Stimulated activated CD8-positive, alpha-beta memory T cell treated with anti-CD3 and anti-CD28 coated beads, Interleukin-7, amount 100 ng/mL, for 48 hours (primary cell): ENCODE results near the gene AVPR2.
A peak's percentile ranks its signal among the peaks of the same experiment; 100 is the strongest.

Experiments
- DNase-seq, 2 donors: peaks; one replicate each; pipeline ENCODE4 v3.0.0-alpha.2; 2020; ENCODE audit warnings: low read depth in 1 of 2; ENCODE audit errors: extremely low read depth in 1 of 2

AVPR2 gene

GRCh38 chrX:153870791-153871360, 33.6 kb upstream of the AVPR2 start:
- DNase-seq, result no peak

GRCh38 chrX:153871451-153871850, 33.0 kb upstream of the AVPR2 start:
- no peak for DNase-seq

DNA sequence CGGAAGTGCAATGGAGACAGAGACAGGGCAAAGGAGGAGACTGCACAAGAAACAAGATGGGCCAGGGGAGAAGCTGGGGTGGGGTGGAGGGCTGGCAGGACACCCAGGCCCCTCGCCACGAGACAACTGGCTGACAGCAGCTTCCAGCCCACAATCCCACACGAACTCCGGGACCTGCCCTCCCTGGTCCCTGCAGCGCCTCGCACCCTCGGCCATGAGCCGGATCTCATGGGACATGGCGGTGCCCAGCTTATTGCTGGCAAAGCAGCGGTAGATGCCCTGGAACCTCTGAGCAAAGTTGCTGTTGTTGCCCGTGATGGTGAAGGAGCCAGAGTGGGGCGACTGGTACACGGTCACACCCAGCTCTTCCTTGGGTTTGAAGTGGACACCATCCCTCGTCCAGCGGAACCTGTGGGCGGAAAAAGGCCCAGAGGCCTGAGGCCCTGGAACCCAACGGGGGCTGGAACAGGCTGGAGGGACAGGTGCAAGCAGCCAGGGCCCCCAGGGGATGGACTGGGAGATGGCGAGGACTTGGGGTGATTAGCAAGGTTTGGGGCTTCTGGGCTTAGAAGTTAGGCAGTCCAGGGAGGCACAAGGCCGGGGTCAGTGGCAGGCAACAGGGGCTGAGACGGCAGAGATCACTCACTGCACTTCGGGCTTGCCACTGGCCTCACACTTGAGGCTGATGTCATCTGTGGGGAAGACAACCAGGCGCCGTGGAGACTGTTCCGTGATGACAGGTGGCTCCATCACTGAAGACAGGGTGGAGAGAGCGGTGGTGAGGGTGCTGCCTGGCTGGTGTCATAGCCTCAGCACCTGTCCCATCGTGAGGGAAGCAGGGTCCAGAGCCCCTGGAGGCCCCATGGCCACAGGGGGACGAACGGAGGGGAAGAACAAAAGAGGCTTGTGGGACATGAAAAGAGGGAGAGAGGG, 32.3 kb upstream of the AVPR2 start:
- DNase-seq, result no peak

- no peak for DNase-seq
These were observed 31.0 kb upstream of the AVPR2 start for GRCh38 chrX:153873282-153874084.

DNA sequence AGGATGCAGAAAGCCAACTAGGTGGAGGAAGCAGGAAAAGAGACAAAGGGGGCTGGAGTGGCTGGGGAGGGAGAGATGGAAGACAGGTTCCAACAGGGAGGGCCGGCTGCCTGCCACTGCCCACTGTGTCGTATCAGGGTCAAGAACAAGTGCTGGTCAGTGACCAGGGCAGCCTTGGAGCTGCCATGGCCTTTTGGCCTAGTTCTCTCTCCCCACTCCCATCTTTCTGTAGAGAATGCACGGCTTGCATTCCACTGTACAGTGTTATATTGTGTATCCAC, 30.4 kb upstream of the AVPR2 start:
- no peak for DNase-seq

- DNase-seq, result no peak
These were observed 29.9 kb upstream of the AVPR2 start for GRCh38 chrX:153874366-153875125.

- DNase-seq, result peak; percentile 20 to 37
These were observed 28.9 kb upstream of the AVPR2 start for GRCh38 chrX:153875391-153876111.

- DNase-seq, result no peak
These were observed 28.4 kb upstream of the AVPR2 start for GRCh38 chrX:153876112-153876491.

GRCh38 chrX:153877571-153878261, 26.8 kb upstream of the AVPR2 start:
- no peak for DNase-seq

GRCh38 chrX:153878345-153878744, 26.1 kb upstream of the AVPR2 start:
- DNase-seq, result no peak

DNA sequence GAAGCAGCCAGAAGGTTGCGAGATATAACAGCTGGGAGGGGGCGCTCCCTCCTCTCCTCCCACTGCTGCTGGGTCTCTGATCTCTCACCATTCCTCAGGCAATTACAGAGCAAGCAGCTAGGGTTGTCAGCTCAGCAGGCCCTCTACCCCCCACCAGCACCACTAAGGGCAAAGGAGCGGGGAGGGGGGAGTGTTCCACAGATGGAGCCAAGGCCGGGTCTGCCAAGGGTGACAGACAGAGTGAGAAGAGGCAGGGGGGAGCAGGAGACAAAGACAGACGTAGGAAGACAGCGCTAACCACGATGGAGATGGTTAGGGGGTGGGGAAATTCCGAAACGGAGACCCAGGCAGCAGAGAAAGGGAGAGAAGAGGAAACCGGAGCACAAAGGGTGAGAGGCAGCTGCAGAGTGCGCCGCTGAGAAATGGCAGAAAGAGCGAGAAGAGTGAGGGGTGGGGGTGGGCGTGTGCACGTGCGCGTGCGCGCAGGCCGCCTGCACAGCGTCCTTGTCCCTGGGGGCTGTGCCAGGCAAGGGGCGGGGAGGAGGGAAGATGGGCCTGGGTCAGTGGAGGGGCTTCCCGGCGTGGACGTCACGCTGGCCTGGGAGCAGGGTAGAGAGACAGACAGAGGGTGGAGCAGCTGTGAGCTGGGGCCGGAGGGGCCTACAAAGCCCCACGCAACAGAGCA, 25.4 kb upstream of the AVPR2 start:
- DNase-seq, result peak in 1 of 2 donors; percentile 7

GRCh38 chrX:153879741-153880439, 24.6 kb upstream of the AVPR2 start:
- no peak for DNase-seq

DNA sequence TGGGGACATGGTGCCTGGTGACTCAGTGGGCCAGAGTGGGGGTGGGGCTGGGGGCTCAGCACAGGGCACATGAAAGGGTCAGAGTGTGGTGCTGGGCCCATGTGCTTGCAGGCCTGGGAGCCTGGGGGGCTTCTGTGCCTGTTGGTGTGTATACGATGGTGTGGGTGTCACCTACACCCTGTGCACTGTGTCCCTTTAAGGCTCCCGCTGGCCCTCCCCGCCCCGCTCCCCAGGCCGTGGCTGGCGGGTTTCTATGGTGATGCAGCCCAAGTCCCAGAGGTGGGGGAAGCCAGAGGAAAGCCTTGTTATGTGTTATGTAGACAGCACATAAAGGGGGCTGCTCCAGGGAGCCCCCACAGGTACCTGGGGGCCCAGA, 24.0 kb upstream of the AVPR2 start:
- DNase-seq, result no peak

DNA sequence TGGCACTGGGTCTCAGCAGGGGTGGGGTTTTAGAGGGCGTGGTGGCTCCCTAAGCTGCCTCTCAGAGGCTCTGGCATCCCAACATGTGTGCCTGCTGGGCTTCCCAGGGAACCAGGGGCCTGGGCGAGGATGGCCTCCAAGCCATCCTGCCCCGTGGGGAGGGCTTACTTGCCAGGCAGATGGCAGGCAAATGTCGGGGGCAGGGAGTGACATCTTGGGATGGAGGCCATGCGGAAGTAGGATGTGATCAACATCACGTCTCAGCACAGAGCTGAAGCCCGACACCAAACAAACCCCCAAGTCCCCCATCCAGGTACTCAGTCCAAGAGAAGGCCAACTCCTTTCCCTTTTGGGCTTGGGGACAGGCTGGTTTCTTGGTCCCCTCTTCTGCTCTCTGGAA, 23.2 kb upstream of the AVPR2 start:
- DNase-seq, result no peak

- no peak for DNase-seq
These were observed 22.4 kb upstream of the AVPR2 start for GRCh38 chrX:153882086-153882498.

DNA sequence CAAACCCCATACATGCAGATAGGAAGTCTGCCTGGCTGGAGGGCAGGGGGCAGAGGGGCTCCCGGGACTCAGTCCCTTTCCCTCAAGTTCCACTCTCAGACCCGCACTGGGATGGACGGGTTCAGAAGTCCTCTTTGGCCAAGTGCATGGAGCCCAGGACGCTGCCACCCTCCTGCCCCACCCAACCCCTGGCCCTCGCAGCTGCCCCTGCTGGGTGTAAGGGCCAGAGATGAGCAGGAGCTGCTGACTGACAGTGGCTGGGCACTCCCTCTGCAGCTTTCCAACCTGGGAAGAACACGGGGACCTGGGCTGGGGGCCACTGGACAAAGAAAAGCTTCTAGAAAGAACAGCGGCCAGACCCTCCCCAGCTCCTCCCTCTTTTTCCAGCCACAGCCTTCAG, 21.9 kb upstream of the AVPR2 start:
- DNase-seq, result no peak

- no peak for DNase-seq
These were observed 21.2 kb upstream of the AVPR2 start for GRCh38 chrX:153883163-153883843.

DNA sequence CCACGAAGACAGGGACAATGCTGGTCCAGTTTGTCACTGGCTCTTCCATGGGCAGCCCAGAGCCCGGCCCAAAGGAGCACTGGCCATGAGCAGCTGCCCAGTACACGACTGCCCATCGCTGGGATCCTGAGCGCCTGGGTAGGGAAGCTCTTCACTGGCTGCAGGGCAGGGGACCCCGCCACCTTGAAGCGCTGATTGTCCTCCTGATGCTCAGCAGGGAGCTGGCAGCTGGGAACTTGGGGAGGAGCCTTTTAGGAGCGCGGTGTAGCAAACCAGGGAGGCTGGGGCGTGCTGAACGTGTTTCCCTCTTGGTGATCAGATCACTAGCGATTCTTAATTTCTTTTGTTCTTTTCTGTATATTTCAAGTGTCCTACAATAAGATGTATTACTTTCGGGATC, 20.3 kb upstream of the AVPR2 start:
- no peak for DNase-seq
